ENCODE measurements around the gene PGAP6.

Gene PGAP6

GRCh38 chr16:330741-331140, 51.0 kb downstream of the PGAP6 start:
- no peak for DNase-seq (ENCODE audit: low read depth in 2 of 2)

GRCh38 chr16:325375-326145, 56.2 kb downstream of the PGAP6 start:
- DNase-seq (ENCODE audit: low read depth in 2 of 2) = no peak

GRCh38 chr16:324451-325334, 57.1 kb downstream of the PGAP6 start:
- peak; percentile 22 to 32 for DNase-seq (ENCODE audit: low read depth in 2 of 2)

- DNase-seq (ENCODE audit: low read depth in 2 of 2) = no peak
Observed at GRCh38 chr16:324201-324450, 57.7 kb downstream of the PGAP6 start.

- DNase-seq (ENCODE audit: low read depth in 2 of 2) = no peak
Observed at GRCh38 chr16:322476-323143, 59.2 kb downstream of the PGAP6 start.

GRCh38 chr16:321532-321931, 60.2 kb downstream of the PGAP6 start:
- DNase-seq (ENCODE audit: low read depth in 2 of 2) = no peak

Data from stimulated activated CD4-positive, alpha-beta T cell treated with anti-CD3 and anti-CD28 coated beads, Interleukin-4, amount 100 ng/mL, for 48 hours (primary cell).